T-cell (primary cell): ENCODE results near the gene POLQ. TPM values are rescaled to one million over a fixed set of nuclear protein-coding genes. Genes with fewer than 3 reads are reported as not detected.

ENCODE experiments used
- ATAC-seq, 4 experiments: fragments of 200-7000 bp in 3 of 4; fragments of 150-1000 bp in 1 of 4; cut with Tn5 transposase; replicated peaks in 1 of 4; 1 replicate in 3 of 4; 2 replicates in 1 of 4; pipeline ENCODE4 v1.10.0; 2021; ENCODE audit warnings: moderate library complexity in 3 of 4, mild to moderate bottlenecking in 2 of 4, moderate number of reproducible peaks in 1 of 4
- CTCF ChIA-PET, 2 donors: fragments of 300-600 bp; sonication (Branson Sonifier 250); formaldehyde crosslinking; loops; one replicate each; lab custom pipeline; 2022; ENCODE audit warnings: antibody characterized with exemption in 2 of 2; lab: Charles Lee
- POLR2A ChIA-PET, 2 donors: fragments of 300-600 bp; sonication (Branson Sonifier 250); formaldehyde crosslinking; loops; one replicate each; lab custom pipeline; 2022; ENCODE audit warnings: antibody characterized with exemption in 2 of 2; lab: Charles Lee
- DNase-seq, 35 experiments: peaks; one replicate each; pipeline versions ENCODE4 v3.0.0 to v3.0.0-alpha.2; 2013 to 2023
- H3K27ac ChIP-seq: one replicate; pipeline ENCODE4 v1.5.1; 2013; ENCODE audit warnings: low read length
- H3K27me3 ChIP-seq, 2 experiments: replicated peaks in 1 of 2; 1 replicate in 1 of 2; 2 replicates in 1 of 2; pipeline versions ENCODE4 v1.6.1 to v1.7.0; 2013; ENCODE audit warnings: low read length in 1 of 2, mixed read lengths in 1 of 2; ENCODE audit not compliant: control insufficient read depth in 2 of 2, insufficient read depth in 2 of 2; ENCODE audit errors: extremely low read depth in 1 of 2
- H3K36me3 ChIP-seq, 2 donors: 1 replicate in 1 of 2; 2 replicates in 1 of 2; pipeline versions ENCODE4 v1.6.1 to v1.7.0; 2013; ENCODE audit warnings: low read length in 1 of 2; ENCODE audit not compliant: control insufficient read depth in 2 of 2, insufficient read depth in 1 of 2; ENCODE audit errors: extremely low read depth in 1 of 2
- H3K4me1 ChIP-seq, 2 experiments: 1 replicate in 1 of 2; 2 replicates in 1 of 2; pipeline versions ENCODE4 v1.6.1 to v1.7.0; 2013; ENCODE audit warnings: low read length in 2 of 2, mixed read lengths in 1 of 2; ENCODE audit not compliant: insufficient read depth in 2 of 2, control insufficient read depth in 1 of 2; ENCODE audit errors: extremely low read depth in 1 of 2
- H3K4me3 ChIP-seq, 2 donors: 1 replicate in 1 of 2; 2 replicates in 1 of 2; pipeline versions ENCODE4 v1.5.1 to v1.7.0; 2013; ENCODE audit warnings: mild to moderate bottlenecking in 2 of 2, low read length in 1 of 2, moderate library complexity in 1 of 2; ENCODE audit not compliant: control insufficient read depth in 1 of 2; ENCODE audit errors: extremely low read depth in 1 of 2
- H3K9me3 ChIP-seq: 2 replicates; pipeline ENCODE4 v1.7.0; 2013
- H3K27ac Mint-ChIP-seq, 2 donors: one replicate each; pipeline ENCODE4 v1.8.0; 2020 to 2021; ENCODE audit warnings: mild to moderate bottlenecking in 2 of 2, mixed read lengths in 2 of 2
- H3K27me3 Mint-ChIP-seq, 2 donors: one replicate each; pipeline ENCODE4 v1.8.0; 2021 to 2022; ENCODE audit warnings: mixed read lengths in 2 of 2
- H3K36me3 Mint-ChIP-seq: one replicate; pipeline ENCODE4 v1.8.0; 2021; ENCODE audit warnings: mixed read lengths
- H3K4me1 Mint-ChIP-seq, 3 donors: one replicate each; pipeline ENCODE4 v1.8.0; 2020 to 2022; ENCODE audit warnings: mixed read lengths in 3 of 3, mild to moderate bottlenecking in 1 of 3
- H3K4me3 Mint-ChIP-seq, 3 donors: one replicate each; pipeline ENCODE4 v1.8.0; 2020 to 2022; ENCODE audit warnings: mild to moderate bottlenecking in 3 of 3, mixed read lengths in 3 of 3, moderate library complexity in 3 of 3
- H3K9me3 Mint-ChIP-seq, 3 donors: one replicate each; pipeline ENCODE4 v1.8.0; 2020 to 2022; ENCODE audit warnings: mixed read lengths in 3 of 3
- WGBS: methylation state at CpG from one replicate; pipeline ENCODE4 v1.1.5; 2013; ENCODE audit warnings: missing lambda C conversion rate; ENCODE audit not compliant: insufficient coverage; 5-methylcytosine and 5-hydroxymethylcytosine counted together
- total RNA-seq, 35 experiments: library from RNA in 6 of 35; stranded (reverse) in 6 of 35; fragments of 120-200 nt in 1 of 35; gene quantifications; one replicate each; pipeline versions ENCODE4 v1.2.1 to v1.2.4 and lab custom pipeline; 2013 to 2026

The POLQ gene
- total RNA-seq, 5 donors from 2014 or later (not counting 1 experiment from before 2014, with no cell fraction given): 0.23 to 1.1 (median 0.47) TPM

DNA sequence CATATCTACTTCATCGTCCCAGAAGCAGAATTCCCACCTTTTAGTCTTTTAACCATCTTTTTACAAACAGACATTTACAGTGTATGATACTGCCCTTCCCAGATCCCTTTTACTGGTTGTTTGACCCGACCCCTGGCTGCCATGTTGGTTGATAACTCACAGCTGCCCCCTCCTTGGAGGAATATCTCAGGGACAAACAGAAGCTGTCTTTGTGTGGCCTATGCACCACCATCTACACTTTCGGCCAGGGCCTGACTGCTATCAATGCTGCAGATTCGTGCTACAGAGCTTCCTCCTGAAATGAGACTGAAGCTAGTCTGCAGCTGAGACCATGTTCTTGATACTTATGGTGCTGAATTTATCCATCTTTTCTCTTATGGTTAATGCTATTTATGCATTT lies 6.6 kb upstream of the POLQ start:
- no peaks in the 10 kb centered on the region for H3K36me3 ChIP-seq
- DNase-seq: no peak
- Mint-ChIP-seq H3K4me3 (no peak overlapping the region), H3K36me3 (no peaks in the 10 kb centered on the region), H3K4me1 (no peaks in the 10 kb centered on the region), H3K9me3 (no peaks in the 10 kb centered on the region), H3K27me3 (peaks cover 0 to 3% of the 10 kb centered on the region in 2 donors), H3K27ac (no peak overlapping the region)
- H3K27ac ChIP-seq: no peak overlapping the region
- ChIA-PET CTCF (no interaction called here), POLR2A (no interaction called here)
- H3K4me3 ChIP-seq: no peak overlapping the region
- no peak for ATAC-seq
- H3K9me3 ChIP-seq: no peaks in the 10 kb centered on the region
- H3K27me3 ChIP-seq: peaks cover 0 to 6% of the 10 kb centered on the region in 2 experiments
- WGBS: 83% methylated on average over 2 of the region's 4 CpGs
- H3K4me1 ChIP-seq: no peaks in the 10 kb centered on the region

DNA sequence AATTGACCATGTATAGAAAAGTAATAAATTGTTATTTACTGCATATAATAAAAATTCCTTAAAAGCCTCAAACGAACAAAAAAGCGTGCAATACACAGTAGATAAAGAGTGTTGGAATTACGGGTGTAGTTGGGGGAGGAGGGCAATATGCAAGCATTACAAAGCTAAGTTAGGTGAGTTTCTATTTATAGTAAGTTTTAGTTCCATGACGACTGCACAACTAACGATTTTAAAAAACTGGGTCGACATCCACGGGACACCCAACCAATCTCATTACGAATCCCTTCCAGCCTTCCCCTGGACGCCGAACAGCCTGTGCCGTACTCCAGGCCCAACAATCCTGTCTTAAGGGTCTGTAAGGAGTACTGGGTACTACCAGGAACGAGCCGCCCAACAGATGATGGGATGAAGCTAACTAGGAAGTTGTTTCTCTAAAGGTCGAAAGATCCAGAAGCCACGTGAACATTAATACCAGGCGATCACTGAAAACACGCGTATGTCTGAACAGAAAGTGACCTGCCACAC lies 677 bp downstream of the POLQ start:
- Histone ChIP-seq H3K9me3 (no peaks in the 10 kb centered on the region), H3K27ac (no peak overlapping the region), H3K27me3 (no peaks in the 10 kb centered on the region), H3K36me3 (no peaks in the 10 kb centered on the region), H3K4me1 (peaks cover 6 to 9% of the 10 kb centered on the region in 2 experiments), H3K4me3 (peak overlapping the region; percentile 63 to 95)
- Mint-ChIP-seq H3K4me3 (peak overlapping the region; percentile 88 to 93 (median 89)), H3K27ac (no peak overlapping the region), H3K36me3 (no peaks in the 10 kb centered on the region), H3K27me3 (no peaks in the 10 kb centered on the region), H3K9me3 (no peaks in the 10 kb centered on the region), H3K4me1 (peaks cover 10 to 21% (median 10%) of the 10 kb centered on the region in 3 donors)
- no peak for ATAC-seq
- 3% methylated on average over 8 of the region's 18 CpGs for WGBS
- CTCF ChIA-PET: interaction anchor here (0.6 to 2.0 kb wide), 5 partner anchors 8 to 848 kb away, joined by 4 to 15 read pairs (median 6); no protein-coding TSS in a partner anchor
- POLR2A ChIA-PET: interaction anchor here in 1 of 2 donors (0.5 to 0.6 kb wide), 2 partner anchors 20 to 1633 kb away, joined by 3 read pairs; no protein-coding TSS in a partner anchor
- peak in 1 of 35 experiments; percentile 1 for DNase-seq

DNA sequence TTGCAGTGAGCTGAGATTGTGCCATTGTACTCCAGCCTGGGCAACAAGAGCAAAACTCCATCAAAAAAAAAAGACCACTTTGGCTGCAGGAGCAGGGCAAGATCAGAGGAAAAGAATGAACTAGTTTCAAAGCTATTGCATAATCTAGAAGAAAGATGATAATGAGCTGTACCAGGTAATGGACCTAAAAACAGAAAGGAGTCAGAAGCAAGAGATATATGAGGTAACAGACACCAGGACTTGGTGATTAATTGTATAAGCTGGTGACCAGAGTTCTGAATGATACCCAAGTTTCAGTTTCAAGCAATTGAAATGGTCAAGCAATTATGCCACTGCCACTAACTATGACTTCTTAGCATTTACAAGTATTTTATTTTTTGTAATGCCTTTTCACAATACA lies 2.9 kb downstream of the POLQ start:
- no peak overlapping the region for H3K4me3 Mint-ChIP-seq
- H3K4me1 Mint-ChIP-seq: peaks cover 10 to 21% (median 10%) of the 10 kb centered on the region in 3 donors
- Histone ChIP-seq H3K9me3 (no peaks in the 10 kb centered on the region), H3K4me3 (no peak overlapping the region), H3K36me3 (no peaks in the 10 kb centered on the region), H3K4me1 (peaks cover 6 to 9% of the 10 kb centered on the region in 2 experiments), H3K27me3 (no peaks in the 10 kb centered on the region), H3K27ac (no peak overlapping the region)
- no peak overlapping the region for H3K27ac Mint-ChIP-seq
- H3K27me3 Mint-ChIP-seq: no peaks in the 10 kb centered on the region
- CTCF ChIA-PET: interaction anchor here in 1 of 2 donors (0.7 kb wide), 1 partner anchor 1293 kb away, joined by 3 read pairs; no protein-coding TSS in a partner anchor
- DNase-seq: no peak
- POLR2A ChIA-PET: interaction anchor here (0.5 to 0.7 kb wide), 2 partner anchors 10 to 298 kb away, joined by 4 to 14 read pairs; no protein-coding TSS in a partner anchor
- no peaks in the 10 kb centered on the region for H3K36me3 Mint-ChIP-seq
- no peak for ATAC-seq
- H3K9me3 Mint-ChIP-seq: no peaks in the 10 kb centered on the region

DNA sequence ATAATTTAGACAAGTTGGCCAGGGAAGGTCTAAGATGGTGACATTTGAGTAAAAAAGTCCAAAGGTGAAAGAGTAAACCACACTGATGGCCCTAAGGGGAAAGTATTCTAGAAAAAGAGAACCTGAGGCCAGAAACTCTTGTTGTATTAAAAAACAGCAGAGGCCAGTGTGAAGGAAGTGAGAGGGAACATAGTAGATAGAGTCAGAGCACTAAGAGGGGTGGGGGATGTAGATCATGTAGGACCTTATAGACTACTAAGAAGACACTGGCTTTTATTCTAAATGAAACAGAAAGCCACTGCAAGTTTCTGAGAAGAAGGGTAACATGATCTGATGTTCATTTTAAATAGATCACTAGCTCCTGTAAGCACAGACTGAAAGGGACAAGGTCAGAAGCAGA lies 14.5 kb downstream of the POLQ start:
- Mint-ChIP-seq H3K27ac (no peak overlapping the region), H3K4me1 (no peaks in the 10 kb centered on the region), H3K36me3 (no peaks in the 10 kb centered on the region), H3K4me3 (no peak overlapping the region), H3K9me3 (no peaks in the 10 kb centered on the region), H3K27me3 (no peaks in the 10 kb centered on the region)
- no peaks in the 10 kb centered on the region for H3K36me3 ChIP-seq
- no peaks in the 10 kb centered on the region for H3K9me3 ChIP-seq
- ChIA-PET POLR2A (no interaction called here), CTCF (no interaction called here)
- H3K27ac ChIP-seq: no peak overlapping the region
- H3K27me3 ChIP-seq: no peaks in the 10 kb centered on the region
- DNase-seq: no peak
- no peak overlapping the region for H3K4me3 ChIP-seq
- no peak for ATAC-seq
- H3K4me1 ChIP-seq: no peaks in the 10 kb centered on the region

DNA sequence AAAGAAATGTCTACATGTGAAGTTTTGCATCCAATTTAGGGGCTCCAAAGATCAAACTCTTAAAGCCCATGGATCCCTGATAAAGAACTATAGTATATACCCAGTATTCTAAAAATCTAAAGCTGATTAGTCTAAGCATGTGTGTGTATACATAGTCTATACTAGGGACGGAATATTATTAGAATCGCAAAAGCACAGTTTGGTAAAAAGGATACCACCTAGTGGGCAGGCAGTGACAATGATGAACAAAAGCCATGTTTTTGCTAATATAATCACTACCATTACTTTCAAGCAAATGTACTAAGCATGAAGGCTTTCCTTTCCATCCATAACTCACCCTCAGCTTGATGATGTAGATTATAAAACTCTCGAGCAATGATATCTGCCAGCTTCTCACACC lies 16.5 kb downstream of the POLQ start:
- no peaks in the 10 kb centered on the region for H3K9me3 ChIP-seq
- no peaks in the 10 kb centered on the region for H3K36me3 ChIP-seq
- no peak overlapping the region for H3K4me3 ChIP-seq
- Mint-ChIP-seq H3K9me3 (no peaks in the 10 kb centered on the region), H3K27ac (no peak overlapping the region), H3K4me3 (no peak overlapping the region), H3K4me1 (no peaks in the 10 kb centered on the region), H3K36me3 (no peaks in the 10 kb centered on the region), H3K27me3 (no peaks in the 10 kb centered on the region)
- ChIA-PET CTCF (interaction anchor here in 1 of 2 donors (1.0 kb wide), 1 partner anchor 10 kb away, joined by 3 read pairs; no protein-coding TSS in a partner anchor), POLR2A (interaction anchor here in 1 of 2 donors (0.5 kb wide), 1 partner anchor 42 kb away, joined by 3 read pairs; no protein-coding TSS in a partner anchor)
- DNase-seq (no peak), ATAC-seq (no peak)
- no peak overlapping the region for H3K27ac ChIP-seq
- no CpG with 5 or more reads among the region's 3 CpGs for WGBS
- no peaks in the 10 kb centered on the region for H3K4me1 ChIP-seq
- no peaks in the 10 kb centered on the region for H3K27me3 ChIP-seq

DNA sequence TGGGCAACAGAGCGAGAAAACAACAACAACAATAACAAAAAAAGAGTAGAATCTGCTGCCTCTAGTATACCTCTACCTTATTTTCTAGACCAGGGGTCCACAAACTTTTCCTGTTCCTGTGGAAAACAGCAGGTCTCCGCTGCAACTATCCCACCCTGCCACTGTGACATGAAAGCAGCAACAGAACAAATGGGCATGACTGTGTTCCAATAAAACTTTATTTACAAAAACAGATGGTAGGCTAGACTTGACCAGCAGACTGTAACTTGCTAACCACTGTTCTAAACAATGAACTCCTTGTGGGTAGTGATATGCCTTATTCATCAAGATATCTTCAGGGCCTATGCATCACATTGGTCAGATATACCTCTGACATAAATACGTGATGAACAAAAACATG lies 25.3 kb downstream of the POLQ start:
- 100% methylated on average over 2 of the region's 3 CpGs for WGBS
- Histone ChIP-seq H3K27me3 (no peaks in the 10 kb centered on the region), H3K4me1 (no peaks in the 10 kb centered on the region), H3K36me3 (no peaks in the 10 kb centered on the region), H3K4me3 (no peak overlapping the region), H3K27ac (no peak overlapping the region), H3K9me3 (no peaks in the 10 kb centered on the region)
- Mint-ChIP-seq H3K27me3 (no peaks in the 10 kb centered on the region), H3K4me1 (no peaks in the 10 kb centered on the region), H3K27ac (no peak overlapping the region), H3K9me3 (peaks cover 13 to 16% (median 15%) of the 10 kb centered on the region in 3 donors), H3K4me3 (no peak overlapping the region), H3K36me3 (peaks cover 14% of the 10 kb centered on the region)
- DNase-seq (no peak), ATAC-seq (no peak)
- ChIA-PET POLR2A (no interaction called here), CTCF (no interaction called here)
